ENCODE data around the gene TPCN2.
A peak's percentile ranks its signal among the peaks of the same experiment; 100 is the strongest.

DNA sequence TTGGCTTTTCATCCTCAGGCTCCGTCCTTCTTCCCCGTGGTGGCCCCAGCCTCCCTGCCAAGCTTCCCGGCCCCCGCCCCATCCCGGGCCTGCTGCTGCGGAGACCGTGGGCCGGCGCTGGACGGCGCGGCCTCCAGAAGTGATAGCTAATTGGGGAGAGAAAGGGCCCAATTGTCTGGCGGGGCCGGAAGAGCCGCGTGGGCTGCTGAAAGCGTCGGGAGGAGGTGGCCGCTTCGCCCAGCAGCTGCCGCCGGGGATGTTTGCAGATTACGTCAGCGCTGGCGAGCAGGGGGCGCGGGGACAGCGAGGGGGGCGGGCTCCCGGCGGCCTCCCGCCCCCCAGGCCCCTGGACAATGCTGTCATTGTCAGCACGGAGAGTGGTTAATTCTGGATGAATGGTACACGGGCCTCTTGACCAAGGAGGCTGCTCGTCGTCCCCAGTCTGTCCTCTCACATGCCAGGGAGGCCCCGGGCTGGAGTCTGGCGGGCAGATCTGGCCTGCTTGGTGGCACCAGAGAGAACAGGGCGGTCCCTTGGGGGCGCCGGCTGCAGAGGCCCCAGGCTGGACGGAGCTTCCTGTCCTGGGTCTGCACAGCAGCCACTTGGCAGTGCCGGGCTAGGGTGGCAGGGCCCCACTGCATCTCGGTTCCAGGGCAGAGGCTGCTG, 108.6 kb downstream of the TPCN2 start:
- TF ChIP-seq, protein P1, sequence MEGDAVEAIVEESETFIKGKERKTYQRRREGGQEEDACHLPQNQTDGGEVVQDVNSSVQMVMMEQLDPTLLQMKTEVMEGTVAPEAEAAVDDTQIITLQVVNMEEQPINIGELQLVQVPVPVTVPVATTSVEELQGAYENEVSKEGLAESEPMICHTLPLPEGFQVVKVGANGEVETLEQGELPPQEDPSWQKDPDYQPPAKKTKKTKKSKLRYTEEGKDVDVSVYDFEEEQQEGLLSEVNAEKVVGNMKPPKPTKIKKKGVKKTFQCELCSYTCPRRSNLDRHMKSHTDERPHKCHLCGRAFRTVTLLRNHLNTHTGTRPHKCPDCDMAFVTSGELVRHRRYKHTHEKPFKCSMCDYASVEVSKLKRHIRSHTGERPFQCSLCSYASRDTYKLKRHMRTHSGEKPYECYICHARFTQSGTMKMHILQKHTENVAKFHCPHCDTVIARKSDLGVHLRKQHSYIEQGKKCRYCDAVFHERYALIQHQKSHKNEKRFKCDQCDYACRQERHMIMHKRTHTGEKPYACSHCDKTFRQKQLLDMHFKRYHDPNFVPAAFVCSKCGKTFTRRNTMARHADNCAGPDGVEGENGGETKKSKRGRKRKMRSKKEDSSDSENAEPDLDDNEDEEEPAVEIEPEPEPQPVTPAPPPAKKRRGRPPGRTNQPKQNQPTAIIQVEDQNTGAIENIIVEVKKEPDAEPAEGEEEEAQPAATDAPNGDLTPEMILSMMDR (IDR thresholded peaks at IDR 0.05): no peak
- TF ChIP-seq POLR2A (IDR thresholded peaks at IDR 0.05) (no peak), POLR2AphosphoS5 (IDR thresholded peaks at IDR 0.05) (peak in 1 of 2 donors; percentile 9), EP300 (IDR thresholded peaks at IDR 0.05) (no peak)

Measured in upper lobe of left lung (tissue), 4 donors.